GM21825 (cell line): ENCODE data around the gene GLO1.
A peak's percentile ranks its signal among the peaks of the same experiment; 100 is the strongest.
"Not testable (repeated sequence)": the region's sequence is repeated elsewhere in the genome, so short reads cannot be mapped to it uniquely, and the experiment has no call there.

Experiments used
- ATAC-seq: cut with Tn5 transposase; IDR thresholded peaks from one replicate; pipeline ENCODE4 v1.9.1; 2021; ENCODE audit warnings: mild to moderate bottlenecking, moderate library complexity; ENCODE audit not compliant: unreplicated experiment

GLO1 gene

GRCh38 chr6:38708496-38708895, 5.6 kb upstream of the GLO1 start:
- no peak for ATAC-seq

DNA sequence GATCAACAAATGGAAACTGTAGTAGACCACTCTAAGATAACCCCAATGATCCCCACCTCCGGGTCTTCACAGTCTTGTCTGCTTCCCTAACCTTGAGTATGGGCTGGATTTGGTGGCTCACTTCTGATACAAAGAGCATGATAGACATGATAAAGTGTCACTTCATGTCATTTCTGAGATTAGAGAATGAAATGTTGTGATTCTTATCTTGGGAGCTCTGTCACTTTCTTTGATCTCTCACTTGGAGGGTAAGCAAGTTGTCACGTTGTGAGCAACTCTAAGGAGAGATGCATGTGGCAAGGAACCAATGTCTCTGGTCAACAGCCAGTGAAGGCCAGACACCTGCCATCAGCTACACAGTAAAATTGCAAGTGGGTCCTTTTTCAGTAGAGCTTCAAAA, 3.0 kb upstream of the GLO1 start:
- ATAC-seq, result no peak

DNA sequence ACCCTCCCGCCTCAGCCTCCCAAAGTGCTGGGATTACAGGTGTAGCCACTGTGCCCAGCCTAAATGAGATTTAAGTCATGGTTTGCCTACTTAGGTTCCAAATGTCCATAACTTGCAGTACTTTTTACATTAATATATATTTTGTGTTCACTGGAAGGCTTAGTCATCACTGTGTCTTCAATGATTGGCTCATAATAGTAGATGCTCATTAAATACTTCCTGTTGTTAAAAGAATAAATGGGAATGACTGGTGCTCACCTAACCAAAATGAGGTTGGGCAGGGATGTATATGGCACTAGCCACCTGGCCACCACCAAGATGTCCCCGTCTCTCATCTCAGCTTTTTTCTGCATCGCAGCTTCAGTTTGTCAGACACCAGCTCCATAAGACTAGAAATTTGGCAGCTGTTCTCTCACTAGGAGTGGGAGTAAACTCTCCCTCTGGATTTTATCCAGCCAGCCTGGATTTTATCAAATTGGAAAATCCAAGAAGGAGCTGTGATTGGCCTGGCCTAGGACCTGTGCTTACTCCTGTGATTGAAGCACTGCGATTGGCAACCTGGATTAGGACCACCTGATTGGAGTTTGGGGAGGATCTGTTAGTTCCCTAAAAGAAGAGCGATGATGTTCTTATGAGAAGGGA, 1.1 kb upstream of the GLO1 start:
- no peak for ATAC-seq

GRCh38 chr6:38701551-38701950, 1.4 kb downstream of the GLO1 start:
- ATAC-seq, result no peak

DNA sequence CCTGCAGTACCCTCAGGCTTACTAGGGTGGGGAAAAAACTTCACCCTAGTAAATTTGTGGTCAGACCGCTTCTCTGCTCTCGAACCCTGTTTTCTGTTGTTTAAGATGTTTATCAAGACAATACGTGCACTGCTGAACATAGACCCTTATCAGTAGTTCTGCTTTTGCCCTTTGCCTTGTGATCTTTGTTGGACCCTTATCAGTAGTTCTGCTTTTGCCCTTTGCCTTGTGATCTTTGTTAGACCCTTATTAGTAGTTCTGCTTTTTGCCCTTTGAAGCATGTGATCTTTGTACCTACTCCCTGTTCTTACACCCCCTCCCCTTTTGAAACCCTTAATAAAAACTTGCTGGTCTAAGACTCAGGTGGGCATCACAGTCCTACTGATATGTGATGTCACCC, 3.2 kb downstream of the GLO1 start:
- ATAC-seq, result not testable (repeated sequence)

- no peak for ATAC-seq
Observed at GRCh38 chr6:38697846-38698245, 5.1 kb downstream of the GLO1 start.

GRCh38 chr6:38696345-38696744, 6.6 kb downstream of the GLO1 start:
- ATAC-seq, result no peak

DNA sequence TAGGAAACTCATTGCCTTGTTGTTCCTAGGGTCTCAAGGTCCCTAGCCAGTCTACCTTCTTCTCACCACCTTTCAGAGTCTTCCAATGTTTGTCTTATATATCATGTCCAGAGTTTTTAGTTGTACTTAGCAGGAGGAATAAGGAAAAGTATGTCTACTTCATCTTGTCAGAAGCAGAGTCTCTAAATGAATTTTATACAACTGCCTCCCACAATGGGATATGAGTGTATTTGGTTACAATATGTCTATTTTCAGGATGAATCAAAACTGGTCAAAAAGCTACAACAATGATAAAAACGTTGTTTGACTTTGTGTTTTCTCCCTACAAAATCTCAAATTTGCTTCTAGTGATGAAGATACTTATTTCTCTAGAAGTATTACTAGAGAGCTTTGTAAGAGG, 7.0 kb downstream of the GLO1 start:
- no peak for ATAC-seq

DNA sequence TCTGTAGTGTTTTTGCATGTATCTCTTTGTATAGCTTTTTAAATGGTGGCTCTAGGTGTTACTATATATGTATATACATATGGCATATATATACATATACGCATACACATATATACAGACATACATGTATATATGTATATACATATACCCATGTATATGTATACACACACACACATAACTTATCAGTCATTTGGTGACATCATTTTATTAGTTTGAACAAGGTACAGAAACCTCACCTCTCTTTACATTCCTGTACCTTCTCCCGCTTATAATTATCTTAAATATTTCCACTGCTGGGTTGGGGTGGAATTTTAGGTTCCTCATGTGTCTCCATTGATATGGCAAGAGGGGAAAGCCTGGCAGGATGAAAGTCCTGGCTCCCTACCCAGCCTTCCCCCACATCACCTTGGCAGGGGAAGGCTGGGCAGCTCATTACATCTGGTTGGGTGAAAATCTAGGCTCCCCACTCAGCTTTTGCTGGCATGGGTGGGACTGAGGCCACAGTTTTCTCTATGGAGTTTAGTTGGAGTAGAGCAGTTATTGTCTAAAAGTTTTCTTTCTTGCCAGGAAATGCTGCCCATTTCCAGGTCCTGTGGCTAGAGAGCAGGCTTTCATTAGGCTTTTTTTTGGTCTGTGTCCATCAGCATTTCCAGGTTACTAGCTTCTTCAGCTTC, 7.6 kb downstream of the GLO1 start:
- no peak for ATAC-seq

- ATAC-seq, result peak; percentile 57
Observed at GRCh38 chr6:38688579-38689087, 14.3 kb downstream of the GLO1 start.

DNA sequence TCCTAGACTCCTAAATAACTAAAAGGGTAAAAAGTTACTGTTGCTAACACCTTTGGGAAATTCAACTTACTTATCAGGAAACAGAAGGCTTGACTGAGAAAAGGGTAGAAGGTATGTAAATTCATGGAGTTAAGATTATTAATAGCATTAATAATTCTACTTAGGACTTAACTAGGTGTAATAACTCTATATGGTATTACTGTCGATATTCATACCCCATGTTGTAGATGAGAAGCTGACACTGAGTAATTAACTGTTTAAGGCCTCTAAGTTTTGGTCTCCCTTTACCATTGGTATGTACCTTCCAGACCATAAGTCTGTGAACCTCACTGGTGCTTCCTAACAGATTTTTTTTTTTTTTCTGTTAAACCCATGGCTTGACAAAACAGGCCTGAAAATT, 15.4 kb downstream of the GLO1 start:
- no peak for ATAC-seq

- no peak for ATAC-seq
Observed at GRCh38 chr6:38687043-38687353, 15.9 kb downstream of the GLO1 start.

DNA sequence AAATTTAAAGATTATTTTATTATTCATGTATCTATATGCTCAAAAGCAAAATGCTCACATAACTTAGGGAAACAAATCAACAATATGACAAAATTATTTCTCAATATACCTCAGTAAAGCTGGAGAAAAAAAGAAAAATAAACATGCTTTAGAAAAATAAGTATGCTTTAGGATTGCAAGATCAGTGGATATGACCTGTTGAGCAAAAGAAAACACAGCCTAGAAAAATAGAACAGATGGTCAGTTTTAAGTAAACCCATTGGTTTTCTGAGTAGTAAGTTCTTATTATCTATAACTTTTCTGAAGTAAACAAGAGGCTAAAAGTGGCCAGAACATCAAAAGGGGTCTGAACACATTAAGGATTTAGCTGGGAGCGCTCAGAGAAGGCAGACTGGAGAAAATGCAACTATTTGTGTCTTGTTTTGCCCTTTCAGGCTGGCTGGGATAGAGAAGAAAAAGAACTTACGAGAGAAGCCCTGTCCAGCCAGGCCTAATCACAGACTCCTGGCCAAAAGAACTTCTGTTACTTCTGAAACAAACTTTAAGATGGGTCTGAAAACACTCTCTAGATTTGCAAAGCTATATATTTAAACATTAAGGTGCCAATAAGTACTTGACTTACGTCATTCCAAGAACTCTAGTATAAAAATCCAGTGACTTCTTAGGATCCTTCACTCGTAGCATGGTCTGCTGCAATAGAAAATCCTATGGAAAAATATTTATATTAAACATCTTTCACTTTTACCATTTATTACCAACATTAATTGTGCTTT, 16.5 kb downstream of the GLO1 start:
- no peak for ATAC-seq

DNA sequence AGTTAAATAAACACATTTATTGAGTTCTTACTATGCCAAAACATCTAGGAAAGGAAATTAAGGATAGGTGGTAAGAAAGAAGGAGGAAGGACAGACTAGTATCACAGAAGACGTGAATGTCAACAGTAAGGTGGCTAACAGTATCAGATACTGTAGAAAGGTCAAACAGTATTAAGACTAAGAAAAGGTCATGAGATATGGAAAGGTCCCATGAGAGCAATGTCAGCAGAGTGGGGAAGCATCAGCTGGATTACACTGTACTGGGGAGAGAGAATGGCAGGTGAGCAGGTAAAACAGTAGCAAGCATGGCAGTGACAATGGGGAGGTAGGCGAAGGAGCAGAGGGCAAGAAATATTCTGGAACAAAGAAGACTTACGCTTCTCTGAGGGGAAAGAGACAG, 18.0 kb downstream of the GLO1 start:
- no peak for ATAC-seq

- ATAC-seq, result no peak
Observed at GRCh38 chr6:38684237-38684636, 18.7 kb downstream of the GLO1 start.

- no peak for ATAC-seq
Observed at GRCh38 chr6:38681850-38682249, 21.1 kb downstream of the GLO1 start.

GRCh38 chr6:38679668-38680067, 23.3 kb downstream of the GLO1 start:
- no peak for ATAC-seq

GRCh38 chr6:38678178-38678760, 24.7 kb downstream of the GLO1 start:
- ATAC-seq, result no peak

- no peak for ATAC-seq
Observed at GRCh38 chr6:38676974-38677544, 25.9 kb downstream of the GLO1 start.

GRCh38 chr6:38676236-38676973, 26.5 kb downstream of the GLO1 start:
- ATAC-seq, result no peak
